Occipital lobe (tissue), 2 donors: ENCODE data around the gene CCDC122. TPM values are rescaled to one million over a fixed set of nuclear protein-coding genes. Genes with fewer than 3 reads are reported as not detected.

Source experiments
- DNase-seq: peaks from one replicate; lab custom pipeline; 2025; lab: John Stamatoyannopoulos, UW
- total RNA-seq: library from RNA; depleted of rRNA; stranded (reverse); fragments of >200 nt; gene quantifications from one replicate; pipeline ENCODE4 v1.2.3, GENCODE V29; 2014

CCDC122 gene
- total RNA-seq: 13.4 TPM

DNA sequence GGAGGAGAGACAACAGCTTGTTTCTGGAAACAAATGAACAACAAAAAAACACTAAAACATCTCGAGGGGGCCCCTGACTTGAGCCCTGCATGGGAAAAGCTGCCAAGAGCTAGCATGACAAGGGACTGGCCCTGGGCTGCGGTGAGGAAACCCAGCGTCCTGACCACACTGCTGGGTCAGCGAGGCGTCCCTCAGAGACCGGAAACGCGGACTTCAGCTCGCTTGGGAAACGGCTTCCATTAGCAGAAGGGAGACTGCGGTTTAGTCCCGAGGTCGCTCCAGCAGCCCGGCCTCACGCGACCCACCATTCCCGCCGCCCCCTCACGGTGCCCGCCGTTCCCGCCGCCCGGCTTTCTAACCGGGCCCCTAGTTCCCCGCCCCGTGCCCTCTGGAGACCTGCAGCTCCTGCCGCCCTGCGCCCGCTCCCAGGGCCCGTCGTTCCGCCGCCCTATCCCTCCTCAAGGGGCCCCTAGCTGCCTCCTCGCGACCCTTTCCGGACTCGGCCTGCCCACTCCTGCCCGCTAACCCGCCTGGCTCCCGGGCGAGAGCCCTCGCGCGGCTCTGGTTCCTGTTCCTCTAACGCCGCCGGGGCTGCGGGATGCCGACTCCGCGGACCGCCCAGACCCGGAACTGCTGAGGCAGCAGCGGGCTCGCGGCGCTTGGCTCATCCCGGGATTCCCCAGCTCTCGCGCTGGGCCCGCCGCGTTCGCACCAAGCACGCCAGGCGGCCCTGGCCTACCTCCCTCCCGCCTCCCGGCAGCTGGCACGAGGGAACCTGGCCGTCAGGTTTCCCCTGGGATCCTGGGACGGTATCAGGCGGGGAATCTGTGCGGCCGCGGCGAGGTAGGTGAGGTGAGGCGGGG, at the start of gene CCDC122:
Gene CCDC122, minus strand, starts transcription at position 849 of the 863 bp plus-strand sequence. CDS start 10,364 bp downstream, outside the sequence.
- peak; percentile 53 for DNase-seq

- no peak for DNase-seq
Observed at GRCh38 chr13:43924549-43925245, 45.2 kb upstream of the CCDC122 start.

GRCh38 chr13:43920965-43921674, 41.6 kb upstream of the CCDC122 start:
- DNase-seq: no peak

DNA sequence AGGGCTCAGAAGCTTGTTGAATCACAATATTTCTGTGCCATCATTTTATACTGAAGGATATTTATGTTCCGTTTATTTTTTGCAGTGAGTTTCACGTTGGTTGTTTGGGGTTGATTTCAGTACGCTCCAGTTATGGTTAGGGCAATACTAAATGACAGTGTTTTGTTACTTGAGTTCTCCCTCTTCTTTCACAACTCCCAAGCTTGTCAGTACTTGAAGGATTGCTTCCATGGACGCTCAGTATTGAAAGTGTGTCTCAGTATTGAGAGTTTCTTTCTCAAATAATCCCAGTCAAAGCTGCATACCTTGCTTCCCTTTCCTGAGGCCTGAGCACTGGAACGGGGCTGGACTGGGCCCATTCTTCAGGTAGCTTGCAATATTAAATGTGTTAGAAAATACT, 39.1 kb upstream of the CCDC122 start:
- no peak for DNase-seq

- no peak for DNase-seq
Observed at GRCh38 chr13:43916828-43917227, 37.3 kb upstream of the CCDC122 start.

DNA sequence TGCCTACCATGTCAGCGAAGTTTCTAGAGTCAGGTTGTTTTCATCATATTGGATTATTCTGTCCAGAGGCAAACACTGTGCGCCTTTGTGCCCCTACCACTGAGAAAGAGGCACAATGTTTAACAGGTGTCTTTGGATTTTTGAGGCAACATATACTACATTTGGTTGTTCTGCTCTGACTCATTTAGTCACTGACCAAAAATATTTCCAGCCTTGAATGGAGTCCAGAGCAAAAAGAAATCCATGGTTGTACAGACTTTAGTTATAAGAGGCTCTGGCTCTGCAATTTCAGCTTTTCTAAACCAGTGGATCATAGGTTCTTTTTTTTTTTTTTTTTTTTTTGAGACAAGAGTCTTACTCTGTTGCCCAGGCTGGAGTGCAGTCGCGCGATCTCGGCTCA, 35.9 kb upstream of the CCDC122 start:
- DNase-seq: no peak

DNA sequence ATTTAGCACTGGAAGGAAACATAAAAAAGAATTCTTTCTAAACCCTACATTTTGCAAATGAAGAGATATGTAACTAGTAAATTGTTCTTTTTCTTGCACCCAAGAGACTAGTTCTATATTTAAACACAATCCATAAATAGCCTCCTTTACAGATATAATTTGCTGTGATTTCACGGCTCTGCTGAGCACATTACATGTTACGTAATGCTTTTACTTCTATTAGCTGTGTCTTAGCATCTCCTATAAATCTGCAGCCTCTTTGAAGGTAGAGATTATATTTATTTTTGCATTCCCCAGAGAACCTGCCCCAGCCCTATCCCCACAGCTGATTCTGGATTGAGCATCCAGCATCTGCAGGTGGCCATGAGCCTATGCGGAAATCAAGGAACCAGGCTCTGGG, 32.3 kb upstream of the CCDC122 start:
- DNase-seq: no peak

- no peak for DNase-seq
Observed at GRCh38 chr13:43911278-43911677, 31.7 kb upstream of the CCDC122 start.

DNA sequence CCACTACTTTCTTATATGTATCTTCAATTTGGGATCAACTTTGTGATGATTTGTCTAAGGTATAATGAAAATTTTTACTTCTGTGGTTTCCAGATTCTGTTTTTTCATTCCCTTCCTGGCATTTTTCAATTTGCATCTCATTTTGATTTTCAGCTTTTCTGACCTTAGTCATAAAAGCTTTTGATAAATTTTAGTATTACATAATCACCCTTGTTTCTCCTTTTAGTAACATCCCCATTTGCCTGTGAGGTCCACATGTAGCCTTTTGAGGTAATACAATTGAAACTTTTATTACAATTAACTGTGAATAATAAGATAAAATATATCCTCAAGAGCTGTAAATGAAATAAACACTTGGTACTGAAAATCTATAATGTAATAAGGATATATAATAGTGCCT, 31.3 kb upstream of the CCDC122 start:
- no peak for DNase-seq

- no peak for DNase-seq
Observed at GRCh38 chr13:43908156-43909126, 28.9 kb upstream of the CCDC122 start.

DNA sequence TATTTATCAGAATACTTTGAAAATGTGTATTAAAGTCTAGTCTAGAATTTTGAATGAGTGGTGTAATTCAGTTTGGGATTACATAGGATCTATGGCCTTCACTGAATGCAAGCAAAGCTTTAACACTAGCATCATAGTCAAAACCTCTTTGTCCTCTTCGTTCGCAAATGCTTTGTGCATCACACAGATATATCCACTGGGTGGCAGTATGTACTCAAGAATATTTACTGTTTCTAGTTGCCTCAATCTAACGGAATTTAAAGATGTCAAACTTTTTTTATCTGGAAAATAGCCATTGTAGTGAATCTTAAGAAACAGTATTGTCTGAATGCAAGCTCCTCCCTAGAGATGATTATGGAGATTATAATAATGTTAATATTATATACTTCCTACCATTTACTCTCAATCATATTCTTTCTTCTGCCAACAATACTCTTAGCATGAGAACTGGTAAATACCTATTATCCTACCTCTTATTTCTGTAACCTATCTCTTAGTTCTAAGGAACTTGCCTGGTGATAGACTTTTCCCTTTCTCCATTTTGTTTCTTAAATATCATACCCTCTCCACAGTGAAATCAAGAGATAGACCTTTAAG, 26.0 kb upstream of the CCDC122 start:
- no peak for DNase-seq

- DNase-seq: no peak
Observed at GRCh38 chr13:43895940-43896339, 16.4 kb upstream of the CCDC122 start.

DNA sequence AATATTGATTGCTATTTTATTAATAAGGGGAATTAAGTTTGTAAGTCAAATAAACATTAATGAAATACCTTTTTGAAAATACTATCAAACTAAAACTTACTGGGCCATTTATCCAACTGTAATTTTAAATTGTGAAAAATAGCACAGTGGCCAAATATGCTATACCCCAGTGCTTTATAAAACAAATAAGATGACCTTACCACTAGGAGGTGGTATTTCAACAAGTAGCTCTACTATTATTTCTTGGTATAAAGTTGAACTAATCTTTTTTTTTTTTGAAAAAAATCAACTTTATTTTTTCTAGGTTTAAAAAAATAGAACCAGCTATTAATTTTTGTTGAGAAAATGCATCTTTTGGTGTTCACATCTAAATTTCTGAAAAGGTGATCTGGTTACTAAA, 14.9 kb upstream of the CCDC122 start:
- no peak for DNase-seq

- no peak for DNase-seq
Observed at GRCh38 chr13:43884222-43884621, 4.7 kb upstream of the CCDC122 start.

- DNase-seq: no peak
Observed at GRCh38 chr13:43883631-43884030, 4.1 kb upstream of the CCDC122 start.

GRCh38 chr13:43881580-43881979, 2.0 kb upstream of the CCDC122 start:
- DNase-seq: no peak

DNA sequence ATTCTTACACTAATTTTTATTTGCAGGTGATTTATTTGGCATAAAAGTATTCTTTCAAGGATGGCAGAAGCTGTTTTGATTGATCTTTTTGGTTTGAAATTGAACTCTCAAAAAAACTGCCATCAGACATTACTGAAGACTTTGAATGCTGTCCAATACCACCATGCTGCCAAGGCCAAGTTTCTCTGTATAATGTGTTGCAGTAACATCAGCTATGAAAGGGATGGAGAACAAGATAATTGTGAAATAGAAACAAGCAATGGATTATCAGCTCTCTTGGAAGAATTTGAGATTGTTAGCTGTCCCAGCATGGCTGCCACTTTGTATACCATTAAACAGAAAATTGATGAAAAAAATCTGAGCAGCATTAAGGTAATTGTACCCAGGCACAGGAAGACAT, 1.4 kb upstream of the CCDC122 start:
- DNase-seq: no peak

GRCh38 chr13:43880214-43880855, 795 bp upstream of the CCDC122 start:
- DNase-seq: no peak

GRCh38 chr13:43879755-43880181, 228 bp upstream of the CCDC122 start, which contains the start of gene LACC1:
Gene LACC1 (plus strand): TSS chr13:43879904. CDS start chr13:43880986, 1,082 bp downstream.
- DNase-seq: no peak

GRCh38 chr13:43877766-43878165, 1.8 kb downstream of the CCDC122 start:
- no peak for DNase-seq
